Ammon's horn (tissue), 1 donor: ENCODE results near the gene IL16.

Source experiments
- DNase-seq: peaks from one replicate; pipeline ENCODE4 v3.0.0-alpha.2; 2016; ENCODE audit warnings: low spot score

The IL16 gene

DNA sequence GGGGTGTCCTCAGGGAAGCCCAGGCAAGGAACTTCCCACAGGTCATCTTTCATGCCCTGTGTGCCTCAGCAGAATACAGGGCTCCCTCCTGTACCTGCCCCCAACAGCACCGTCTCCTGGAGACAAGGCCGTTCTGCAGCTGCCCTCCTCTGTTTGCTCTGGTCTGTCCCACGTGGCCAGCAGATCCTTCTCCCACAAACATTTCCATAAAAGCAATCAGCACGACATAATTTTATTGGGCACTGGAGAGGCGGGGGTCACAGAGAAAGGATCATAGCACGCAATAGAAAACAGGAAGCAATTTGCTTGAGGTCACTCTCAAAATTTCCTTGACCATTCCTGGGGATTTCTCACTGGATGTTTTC lies 97.8 kb downstream of the IL16 start:
- no peak for DNase-seq

DNA sequence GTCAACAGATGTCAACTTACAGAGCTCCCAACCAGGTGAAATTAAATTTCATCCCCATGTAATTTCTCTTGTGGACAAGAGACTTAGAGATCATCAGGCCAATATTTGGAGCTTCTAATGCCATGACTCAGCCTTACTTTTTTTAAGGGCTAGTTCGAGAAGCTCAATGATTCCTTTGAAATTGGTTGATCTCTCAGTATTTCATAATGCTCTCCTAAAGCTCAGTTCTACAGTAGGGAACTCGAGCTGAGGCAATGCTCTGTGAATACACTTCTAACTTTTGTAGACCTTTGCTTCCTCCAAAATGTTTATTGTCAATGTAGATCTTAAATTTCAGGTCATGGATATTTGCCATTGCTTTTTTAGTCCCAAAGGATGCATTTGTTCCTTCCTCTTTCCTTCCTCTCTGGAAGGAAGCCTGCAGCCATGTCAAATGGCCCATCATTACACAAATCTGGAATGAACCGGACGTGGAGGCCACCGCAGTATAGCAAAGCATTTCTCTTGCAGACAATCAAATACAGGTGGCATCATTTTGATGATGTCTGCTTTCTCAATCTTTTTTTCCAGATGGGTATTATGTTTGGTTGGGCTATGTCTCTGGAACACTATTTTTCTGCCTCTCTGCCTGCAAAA lies 98.9 kb downstream of the IL16 start:
- DNase-seq: no peak

DNA sequence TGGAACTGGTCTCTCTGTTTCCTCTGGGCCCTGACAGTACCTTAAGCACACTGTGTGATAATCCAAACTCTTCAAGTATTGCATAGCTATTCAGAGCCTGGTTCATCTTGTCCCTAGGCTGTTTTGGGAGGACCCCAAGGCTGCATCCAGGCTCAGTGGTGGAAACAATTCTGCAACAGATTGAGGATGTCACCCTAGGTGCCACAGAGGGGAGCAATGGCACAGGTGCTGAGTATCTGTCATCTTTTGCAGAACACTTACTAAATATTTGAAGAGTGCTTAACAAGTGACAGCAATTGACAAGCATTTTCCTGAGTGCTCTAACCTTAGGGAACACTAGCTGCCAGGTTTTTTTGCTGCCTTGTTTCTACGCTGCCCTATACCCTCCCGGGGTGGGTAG lies 99.5 kb downstream of the IL16 start:
- no peak for DNase-seq

DNA sequence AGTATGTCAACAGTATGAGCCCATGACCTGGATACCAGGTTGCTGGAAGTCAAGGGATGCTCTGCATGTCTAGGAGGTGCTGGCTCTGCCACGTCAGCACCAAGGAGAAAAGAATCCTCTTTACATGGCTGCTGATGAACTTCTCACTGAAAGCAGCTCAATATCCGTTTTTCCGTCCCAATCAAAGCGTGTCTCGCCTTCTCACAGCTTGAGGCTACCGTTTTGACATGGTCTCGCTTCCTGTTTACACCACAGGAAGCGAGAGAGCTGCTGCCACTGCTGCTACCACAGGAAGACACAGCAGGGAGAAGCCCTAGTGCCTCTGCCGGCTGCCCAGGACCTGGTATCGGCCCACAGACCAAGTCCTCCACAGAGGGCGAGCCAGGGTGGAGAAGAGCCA lies 100.0 kb downstream of the IL16 start:
- DNase-seq: peak; percentile 75

DNA sequence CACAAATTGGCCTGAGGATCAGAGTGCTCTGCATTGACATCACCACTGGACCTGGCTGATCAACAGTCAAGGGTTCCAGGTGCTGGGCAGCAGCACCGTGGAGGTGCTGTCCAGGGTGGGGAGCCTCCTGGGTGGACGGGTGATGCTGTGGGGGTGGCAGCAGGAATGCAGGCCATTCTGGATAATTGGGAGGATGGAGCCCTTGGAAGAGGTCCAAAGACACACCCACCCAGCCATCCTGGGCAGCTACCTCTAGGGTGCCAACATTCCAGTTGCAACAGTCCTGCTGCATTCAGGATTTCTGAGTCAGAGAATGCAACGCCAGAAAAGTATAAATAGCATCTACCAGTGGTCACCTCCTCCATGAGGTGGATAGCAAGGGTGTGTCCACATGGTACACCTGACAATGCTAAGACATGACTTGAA lies 100.5 kb downstream of the IL16 start:
- no peak for DNase-seq

DNA sequence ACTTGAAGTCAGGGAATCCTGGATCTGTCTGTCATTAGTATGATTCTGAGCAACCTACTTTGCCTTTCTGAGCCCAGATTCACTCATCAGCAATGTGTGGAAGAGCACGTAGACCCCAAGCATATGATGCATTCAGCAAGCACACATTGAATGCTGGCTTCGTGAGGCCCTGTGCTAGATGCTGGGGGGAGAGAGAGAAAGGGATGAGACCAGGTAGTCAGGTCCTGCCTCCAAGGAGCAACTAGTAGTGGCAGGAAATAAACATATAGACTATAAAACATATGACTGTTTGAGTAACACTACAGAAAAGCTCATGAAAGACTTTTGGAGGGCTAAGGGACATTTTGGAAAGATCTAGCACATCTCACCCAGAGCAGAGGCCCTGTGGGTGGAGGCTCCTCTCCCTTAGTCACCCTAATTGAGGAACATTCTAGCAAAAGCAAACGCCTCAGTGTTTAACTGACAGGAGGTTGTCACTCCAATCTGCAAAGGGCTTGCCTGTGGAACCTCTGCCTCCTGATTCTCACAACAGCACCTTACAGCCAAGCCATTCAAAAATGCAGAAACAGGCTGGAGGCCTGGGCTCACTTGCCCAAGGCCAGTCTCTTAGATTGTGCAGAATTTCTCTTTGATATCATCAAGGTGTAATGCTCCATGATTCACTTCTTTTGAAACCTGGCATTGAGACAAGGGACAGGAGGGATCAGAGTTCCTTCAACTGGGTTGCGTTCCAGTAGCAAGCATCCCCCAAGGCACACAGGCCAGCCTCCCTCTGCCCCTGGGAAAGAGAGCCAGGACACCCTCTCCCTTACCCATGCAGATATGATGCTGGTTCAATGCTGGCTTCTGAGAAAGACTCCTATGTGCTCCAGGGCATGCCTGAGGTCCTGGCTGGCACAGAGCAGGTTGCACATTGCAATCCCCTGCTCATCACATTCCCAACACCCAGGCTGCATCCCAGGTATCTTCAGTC lies 101.2 kb downstream of the IL16 start:
- DNase-seq: no peak

DNA sequence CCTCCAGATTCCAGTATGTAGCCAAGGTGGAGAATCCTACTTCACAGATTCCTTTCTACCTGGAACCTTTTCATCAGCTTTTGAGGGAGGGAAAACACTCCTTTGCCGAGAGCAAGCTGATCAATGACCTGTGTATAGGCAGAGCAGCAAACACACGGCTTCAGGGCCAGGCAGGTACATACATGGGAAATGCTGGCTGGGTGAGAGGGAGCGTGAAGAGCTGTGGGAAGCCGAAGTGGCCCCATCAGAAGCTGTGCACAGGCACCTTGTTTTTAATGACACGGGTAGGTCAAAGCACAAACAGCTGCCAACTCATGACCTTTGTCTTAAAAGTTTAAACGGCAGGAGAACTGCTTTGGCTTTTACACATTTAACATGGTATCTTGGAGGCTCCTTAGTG lies 101.9 kb downstream of the IL16 start:
- no peak for DNase-seq

DNA sequence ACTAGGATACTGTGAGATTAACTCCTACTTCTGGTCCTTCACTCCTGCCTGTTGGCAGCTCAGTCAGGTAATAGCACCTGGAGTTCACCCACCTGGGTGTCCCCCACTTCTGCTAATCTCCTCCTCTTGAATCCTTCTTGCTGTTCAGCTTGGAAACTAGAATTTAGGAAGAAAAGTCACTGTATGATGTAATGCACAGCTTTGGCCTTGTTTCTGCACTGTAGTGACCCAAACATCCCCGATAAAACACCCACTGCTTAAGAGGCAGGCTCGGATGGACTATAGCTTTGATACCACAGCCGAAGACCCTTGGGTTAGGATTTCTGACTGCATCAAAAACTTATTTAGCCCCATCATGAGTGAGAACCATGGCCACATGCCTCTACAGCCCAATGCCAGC lies 102.5 kb downstream of the IL16 start:
- DNase-seq: no peak

DNA sequence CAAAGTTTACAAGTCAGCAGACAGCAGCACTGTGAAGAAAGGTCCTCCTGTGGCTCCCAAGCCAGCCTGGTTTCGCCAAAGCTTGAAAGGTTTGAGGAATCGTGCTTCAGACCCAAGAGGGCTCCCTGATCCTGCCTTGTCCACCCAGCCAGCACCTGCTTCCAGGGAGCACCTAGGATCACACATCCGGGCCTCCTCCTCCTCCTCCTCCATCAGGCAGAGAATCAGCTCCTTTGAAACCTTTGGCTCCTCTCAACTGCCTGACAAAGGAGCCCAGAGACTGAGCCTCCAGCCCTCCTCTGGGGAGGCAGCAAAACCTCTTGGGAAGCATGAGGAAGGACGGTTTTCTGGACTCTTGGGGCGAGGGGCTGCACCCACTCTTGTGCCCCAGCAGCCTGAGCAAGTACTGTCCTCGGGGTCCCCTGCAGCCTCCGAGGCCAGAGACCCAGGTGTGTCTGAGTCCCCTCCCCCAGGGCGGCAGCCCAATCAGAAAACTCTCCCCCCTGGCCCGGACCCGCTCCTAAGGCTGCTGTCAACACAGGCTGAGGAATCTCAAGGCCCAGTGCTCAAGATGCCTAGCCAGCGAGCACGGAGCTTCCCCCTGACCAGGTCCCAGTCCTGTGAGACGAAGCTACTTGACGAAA lies 103.1 kb downstream of the IL16 start:
- no peak for DNase-seq

DNA sequence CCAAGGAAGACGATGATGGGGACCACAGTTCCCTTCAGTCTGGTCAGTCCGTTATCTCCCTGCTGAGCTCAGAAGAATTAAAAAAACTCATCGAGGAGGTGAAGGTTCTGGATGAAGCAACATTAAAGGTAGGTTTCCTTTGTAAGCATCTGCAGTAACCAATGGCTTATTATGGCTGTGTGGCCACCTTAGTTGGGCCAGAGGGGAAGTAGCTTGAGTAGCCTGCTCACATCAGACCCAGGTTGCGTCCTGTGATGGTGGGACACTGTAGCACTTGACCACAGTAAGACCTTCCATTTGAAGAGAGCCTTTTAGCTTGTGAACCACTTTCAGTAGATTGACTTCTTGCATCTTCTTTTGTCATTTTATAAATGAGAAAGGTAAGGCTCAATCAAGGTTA lies 104.7 kb downstream of the IL16 start:
- DNase-seq: no peak

DNA sequence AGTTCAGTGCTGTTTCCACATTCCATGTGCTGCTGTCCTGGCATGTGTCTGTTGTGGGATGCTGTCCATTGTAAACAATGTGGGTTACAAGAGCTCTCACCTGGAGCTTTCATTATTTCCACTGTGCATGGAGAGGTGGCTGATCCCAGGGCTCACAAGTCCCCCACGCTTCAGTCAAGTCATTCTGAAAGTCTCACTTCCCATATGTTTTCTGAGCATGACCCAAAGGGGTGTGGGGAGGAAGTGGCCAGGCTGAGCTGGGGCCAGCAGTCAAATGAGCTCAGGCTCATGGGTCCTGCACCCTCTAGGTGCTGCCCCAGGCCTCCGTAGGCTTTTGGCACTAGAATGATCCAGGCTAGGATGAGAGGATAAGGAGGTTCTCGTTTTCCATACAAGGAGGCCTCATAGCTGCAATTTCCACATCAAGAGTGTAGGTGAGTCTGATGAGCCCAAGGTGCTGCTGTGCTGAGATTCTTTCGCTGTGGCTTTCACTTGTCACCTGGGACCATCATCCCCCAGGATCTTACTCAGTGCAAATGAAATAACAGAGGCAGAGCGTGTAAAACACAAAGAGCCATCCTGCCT lies 105.2 kb downstream of the IL16 start:
- peak; percentile 70 for DNase-seq

DNA sequence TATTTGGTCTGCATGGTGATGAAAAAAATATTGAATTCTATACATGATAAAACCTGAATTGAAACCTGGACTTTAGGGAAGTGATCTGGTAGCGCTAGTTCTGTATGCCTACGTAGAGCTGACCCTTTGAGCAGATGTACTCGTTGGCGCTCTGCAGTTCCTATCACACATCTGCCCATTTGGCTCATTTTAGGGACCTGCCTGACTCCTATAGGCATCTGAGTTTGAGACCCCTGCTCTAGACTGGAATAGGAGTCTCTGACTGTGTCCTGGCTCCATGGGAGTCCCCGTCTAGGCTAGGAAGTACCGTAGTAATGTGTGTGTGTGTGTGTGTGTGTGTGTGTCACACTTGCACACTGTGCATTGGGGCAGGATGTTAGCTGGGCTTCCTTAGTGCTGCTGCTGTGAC lies 106.0 kb downstream of the IL16 start:
- DNase-seq: peak; percentile 46

DNA sequence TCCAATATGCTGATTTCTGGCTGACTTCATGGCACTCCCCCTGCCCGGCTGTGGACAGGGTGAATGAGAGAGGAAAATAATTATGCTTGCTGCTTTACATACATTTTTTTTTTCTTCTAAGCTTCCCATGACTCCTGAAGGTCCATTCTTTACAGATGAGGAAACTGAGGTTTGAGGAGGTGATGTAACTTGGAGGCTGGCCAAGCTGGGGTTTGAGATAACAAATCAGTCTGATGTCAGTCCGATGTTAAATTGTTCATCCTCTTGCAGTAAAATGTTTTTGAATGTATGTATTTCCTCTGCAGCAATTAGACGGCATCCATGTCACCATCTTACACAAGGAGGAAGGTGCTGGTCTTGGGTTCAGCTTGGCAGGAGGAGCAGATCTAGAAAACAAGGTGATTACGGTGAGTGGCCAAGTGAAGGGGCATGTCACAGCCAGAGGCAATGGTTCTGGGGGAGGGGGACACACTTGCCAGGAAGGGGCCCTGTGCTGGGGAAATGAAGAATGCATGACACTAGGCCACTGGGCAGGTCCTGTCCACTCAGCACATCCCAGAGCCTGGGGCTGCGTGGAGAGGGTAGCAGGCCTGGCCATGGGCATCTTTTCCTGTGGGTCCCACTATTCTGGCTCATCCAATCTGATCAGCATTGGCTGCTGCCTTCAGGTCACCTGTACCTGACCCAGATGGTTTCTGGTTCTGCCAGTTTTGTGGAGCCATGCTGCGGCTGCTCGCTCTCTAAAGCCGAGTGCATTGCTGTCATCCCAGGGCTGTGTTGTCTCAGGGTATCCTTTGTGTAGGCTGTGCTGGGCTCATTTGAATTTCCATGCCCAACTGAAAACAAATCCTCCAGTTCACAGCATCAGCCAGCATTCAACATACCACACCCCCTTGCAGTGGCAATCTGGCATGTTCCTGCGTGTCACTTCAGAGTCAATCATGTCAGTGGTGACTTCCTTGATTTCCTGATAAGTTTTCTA lies 106.9 kb downstream of the IL16 start:
- no peak for DNase-seq

DNA sequence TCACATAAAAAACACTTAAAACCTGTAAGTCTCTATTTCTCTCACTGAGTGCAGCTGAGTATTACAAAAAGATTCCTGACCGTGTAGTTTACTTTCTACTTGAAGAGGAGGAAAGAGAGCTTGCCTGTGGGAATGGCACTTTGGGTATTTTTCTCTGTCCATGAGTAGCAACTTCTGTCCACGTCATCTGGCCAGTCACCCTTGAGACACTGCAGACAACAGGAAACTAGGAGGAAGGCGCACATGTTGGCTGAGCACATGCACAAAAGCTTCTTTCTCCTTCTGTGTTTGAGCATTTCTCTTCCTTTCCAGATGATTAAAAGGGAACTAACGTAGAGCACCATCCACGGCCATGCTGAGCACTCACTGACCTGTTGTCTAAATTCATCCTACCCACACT lies 107.5 kb downstream of the IL16 start:
- DNase-seq: peak; percentile 79

DNA sequence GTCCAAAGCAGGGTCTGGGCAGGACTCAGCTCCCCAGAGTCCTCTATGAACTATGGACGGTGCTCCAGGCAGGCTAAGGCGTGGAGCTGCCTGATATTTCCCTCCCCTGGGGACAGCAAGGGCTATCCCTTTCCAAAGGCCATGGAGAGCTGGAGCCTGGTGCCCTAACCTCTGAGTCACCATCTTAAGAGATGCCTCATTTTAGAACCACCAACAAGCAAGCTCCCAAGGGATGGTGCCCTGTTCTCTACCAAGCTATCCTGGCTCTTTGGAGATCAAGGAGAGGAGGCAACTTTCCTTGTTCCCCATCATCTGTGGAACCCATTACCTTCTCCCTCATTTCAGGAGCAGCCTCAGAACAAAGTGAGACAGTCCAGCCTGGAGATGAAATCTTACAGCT lies 111.6 kb downstream of the IL16 start:
- no peak for DNase-seq

DNA sequence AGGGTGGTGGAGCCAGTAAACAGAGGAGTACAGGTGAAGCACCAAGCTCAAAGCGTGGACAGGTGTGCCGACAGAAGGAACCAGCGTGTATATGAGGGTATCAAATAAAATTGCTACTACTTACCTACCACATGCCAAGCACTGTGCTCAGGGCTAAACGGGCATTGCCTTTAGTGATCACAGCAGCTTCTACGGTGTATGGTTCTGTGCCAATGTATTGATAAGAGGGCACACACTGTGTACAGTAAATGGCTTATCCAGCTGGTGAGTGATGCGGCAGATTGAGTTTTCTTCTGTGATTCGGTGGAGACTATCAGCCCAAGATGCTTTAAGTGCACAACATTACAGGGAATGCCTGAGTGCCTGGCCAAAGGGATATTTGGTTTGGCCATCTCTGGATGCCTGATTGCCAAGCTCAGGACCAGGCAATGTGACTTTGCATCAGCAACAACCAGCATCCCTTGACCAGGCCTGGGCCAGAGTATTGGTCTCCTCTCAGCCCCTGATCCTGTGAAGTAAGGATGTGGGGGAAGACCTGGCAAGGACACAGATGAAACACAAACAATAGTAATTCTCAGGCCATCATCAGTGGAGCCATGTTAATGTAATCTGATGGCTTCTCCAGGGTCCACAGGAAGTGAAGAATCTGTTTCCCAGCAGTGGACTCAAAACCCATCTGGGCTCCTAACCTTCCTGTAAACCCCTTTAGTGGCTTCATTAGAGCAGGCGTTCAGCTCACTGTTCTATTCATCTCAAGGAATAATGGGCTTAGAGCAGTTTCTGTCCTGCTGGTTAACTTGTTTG lies 113.2 kb downstream of the IL16 start:
- no peak for DNase-seq

DNA sequence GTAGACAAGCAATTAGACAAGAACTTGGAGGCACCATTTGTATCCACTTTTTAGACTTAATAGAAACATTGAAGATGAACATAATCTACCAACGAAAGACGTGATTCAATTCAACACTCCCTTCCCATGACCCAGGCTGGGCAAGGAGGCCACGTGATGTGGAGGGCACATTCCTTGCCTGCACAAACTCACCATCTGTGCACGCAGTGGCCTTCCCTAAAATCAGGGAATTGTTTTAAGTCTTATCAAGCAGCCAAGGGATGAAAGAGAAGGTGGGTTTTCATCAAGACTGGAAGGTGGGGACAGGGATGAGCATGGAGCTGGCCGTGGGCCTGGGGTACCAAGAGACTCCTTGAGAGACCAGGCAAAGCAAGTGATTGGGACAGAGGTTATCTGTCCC lies 113.8 kb downstream of the IL16 start:
- DNase-seq: no peak

DNA sequence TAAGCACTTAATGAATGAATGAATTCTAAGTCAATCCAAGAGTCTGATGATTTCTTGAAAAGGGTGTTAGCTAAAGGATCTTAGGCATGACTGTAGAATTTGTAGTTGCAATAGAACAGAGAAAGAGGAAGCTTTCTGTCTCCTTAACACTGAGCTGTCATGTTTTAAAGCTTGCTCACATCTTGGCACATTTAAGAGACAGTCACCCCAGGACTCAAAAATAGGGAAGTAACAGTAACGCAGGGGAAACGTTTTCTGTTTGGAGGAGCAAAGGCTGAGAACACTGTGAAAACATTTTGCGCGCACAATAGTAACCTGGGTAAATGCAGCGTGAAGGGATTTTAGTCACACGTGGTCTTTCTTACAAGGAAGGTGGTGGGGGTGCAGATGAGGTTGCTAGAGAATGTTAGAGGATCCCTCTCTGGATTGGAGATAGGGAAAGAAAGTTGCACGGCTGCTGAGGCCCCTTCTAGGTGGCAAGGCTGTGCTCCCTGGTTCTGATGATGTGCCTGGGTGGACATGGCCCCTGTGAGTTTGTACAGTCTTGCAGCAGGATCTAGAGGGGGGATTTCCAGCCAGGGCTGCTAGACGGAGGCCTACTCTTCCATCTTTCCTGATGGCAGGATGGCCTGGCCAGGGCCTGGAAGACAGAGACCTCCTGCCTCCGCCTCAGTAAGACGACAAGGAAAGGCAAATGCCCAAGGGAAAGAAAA lies 115.2 kb downstream of the IL16 start:
- peak; percentile 49 for DNase-seq

DNA sequence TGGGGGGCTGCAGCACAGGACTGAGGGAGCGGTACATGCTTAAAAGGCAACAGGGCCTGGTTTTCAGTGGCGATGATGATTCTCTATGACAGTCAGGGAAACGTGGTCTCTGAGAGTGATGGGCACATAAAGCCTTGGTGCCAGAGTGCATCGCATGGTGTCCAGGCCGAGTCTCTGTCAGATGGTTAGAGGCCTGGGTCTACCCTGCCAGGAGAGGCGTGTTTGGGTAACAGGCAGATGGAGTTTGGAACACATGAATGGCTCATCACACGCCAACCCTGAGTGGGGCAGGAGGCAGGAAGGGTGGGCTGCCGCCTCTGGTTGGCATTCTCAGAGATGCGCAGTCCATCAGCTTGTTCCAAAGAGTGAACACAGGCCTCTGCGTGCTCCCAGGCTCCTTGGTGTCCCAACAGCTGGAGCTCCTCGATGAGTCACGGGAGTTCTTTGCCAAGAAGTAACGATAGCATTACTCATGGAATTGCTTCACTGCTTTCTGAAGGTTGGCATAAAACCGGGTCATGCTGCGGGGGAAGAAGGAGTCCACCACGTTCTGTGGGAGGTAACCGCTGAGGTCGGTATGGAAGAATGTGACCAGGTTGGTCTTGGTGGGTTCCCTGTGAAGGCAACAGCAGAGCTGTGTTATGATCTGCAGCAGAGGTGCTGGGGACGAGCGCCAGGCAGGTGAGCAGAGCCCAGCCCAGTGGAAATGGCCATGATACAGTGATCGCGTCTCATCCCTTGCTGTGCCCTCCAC lies 116.3 kb downstream of the IL16 start:
- no peak for DNase-seq
